TTC549 (cell line): ENCODE data around the gene PRAMEF13.
"Not testable (repeated sequence)": the region's sequence is repeated elsewhere in the genome, so short reads cannot be mapped to it uniquely, and the experiment has no call there.

Experiments
- FAIRE-seq: peaks from 2 replicates; lab custom pipeline; 2012; peaks lifted over from hg19 to GRCh38; lab: Jason Lieb, UNC

Gene PRAMEF13

GRCh38 chr1:13171548-13171947 lies 29.7 kb downstream of the PRAMEF13 start, which contains the start of gene PRAMEF9:
Gene PRAMEF9 (plus strand): TSS chr1:13171848. CDS start chr1:13175281, 3,433 bp downstream.
- not testable (repeated sequence) for FAIRE-seq

GRCh38 chr1:13165531-13165930 lies 35.7 kb downstream of the PRAMEF13 start, which contains the start of gene HNRNPCL4:
Gene HNRNPCL4 (minus strand): TSS chr1:13165631. CDS start chr1:13165467, 164 bp downstream.
- FAIRE-seq, result not testable (repeated sequence)

- FAIRE-seq, result not testable (repeated sequence)
Measured at GRCh38 chr1:13155909-13156308, 45.3 kb downstream of the PRAMEF13 start, which contains the start of gene PRAMEF26. Gene PRAMEF26 (minus strand): TSS chr1:13156009. CDS start chr1:13153095, 2,914 bp downstream.
